GM12872 (cell line): ENCODE data around the gene ZNF497.

ENCODE experiments used
- TF ChIP-seq, protein P1 (sequence below): IDR thresholded peaks from 3 replicates; pipeline ENCODE4 v1.5.1; 2011; ENCODE audit warnings: low read depth, mild to moderate bottlenecking, low read length, moderate library complexity; ENCODE audit not compliant: insufficient read depth

Gene ZNF497

DNA sequence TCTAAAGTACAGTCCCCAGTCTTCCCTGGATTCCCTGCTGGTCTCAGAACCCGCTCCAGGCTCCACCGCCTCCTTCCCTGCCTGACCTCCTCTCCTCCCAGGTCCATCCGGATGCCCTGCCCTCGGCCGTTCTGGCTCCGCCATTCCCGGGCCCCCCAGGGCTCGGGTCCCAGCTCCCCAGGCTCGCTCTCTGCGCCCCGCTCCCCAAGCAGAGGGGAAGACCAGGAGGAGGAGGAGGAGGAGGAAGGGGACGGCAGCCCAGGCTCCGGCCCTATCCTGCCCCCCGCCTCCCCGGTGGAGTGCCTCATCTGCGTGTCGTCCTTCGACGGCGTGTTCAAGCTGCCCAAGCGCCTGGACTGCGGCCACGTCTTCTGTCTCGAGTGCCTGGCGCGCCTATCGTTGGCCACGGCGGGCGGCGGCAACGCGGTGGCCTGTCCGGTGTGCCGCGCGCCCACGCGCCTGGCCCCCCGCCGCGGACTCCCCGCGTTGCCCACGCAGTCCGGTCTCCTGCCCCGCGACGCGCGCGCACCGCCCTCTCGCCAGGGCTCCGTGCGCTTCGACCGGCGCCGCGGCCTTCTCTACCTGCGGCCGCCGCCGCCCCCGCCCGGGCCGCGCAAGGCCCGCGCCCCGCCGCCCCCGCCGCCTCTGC is 33.6 kb upstream of the ZNF497 start:
- TF ChIP-seq, protein P1, sequence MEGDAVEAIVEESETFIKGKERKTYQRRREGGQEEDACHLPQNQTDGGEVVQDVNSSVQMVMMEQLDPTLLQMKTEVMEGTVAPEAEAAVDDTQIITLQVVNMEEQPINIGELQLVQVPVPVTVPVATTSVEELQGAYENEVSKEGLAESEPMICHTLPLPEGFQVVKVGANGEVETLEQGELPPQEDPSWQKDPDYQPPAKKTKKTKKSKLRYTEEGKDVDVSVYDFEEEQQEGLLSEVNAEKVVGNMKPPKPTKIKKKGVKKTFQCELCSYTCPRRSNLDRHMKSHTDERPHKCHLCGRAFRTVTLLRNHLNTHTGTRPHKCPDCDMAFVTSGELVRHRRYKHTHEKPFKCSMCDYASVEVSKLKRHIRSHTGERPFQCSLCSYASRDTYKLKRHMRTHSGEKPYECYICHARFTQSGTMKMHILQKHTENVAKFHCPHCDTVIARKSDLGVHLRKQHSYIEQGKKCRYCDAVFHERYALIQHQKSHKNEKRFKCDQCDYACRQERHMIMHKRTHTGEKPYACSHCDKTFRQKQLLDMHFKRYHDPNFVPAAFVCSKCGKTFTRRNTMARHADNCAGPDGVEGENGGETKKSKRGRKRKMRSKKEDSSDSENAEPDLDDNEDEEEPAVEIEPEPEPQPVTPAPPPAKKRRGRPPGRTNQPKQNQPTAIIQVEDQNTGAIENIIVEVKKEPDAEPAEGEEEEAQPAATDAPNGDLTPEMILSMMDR, result no peak

DNA sequence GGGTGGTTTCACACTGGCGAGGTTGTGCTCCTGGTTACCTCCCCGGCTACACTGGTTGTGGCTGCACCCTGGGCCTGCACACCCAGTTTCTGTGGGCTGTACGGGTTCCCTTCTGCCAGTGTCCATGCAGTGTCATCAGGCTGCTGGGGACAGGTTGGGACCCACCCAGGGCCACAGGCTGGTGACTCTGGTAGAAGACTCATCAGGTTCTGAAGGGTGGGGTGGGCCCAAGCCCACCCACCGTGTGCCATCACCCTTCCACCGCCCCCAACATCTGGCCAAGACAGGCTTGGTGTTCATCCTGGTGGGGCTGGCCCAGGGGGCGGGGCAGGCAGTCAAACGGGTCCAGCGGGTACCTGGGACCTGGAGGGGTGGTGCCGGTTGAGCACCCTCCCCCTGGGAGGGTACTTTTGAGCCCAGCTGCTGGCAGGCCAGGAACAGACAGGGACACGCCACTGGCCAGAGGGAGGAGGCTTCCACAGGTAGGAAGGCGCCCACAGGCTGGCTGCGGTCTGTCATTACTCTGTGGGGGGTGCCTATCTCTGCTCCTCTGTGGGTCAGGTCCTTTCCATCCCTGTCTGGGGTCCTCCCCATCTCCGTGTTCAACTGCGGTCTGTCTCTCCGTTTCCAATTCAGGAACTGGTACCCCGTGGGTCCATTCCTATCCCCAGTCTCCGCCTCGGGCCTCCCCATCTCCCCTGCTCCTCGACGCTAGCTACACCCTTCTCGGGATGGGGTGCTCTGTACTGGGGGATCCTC is 32.8 kb upstream of the ZNF497 start, which contains the start of gene RNF225:
TSS of gene RNF225 (plus strand) at position 437 of the 759 bp plus-strand sequence. CDS start 434 bp downstream, outside the sequence.
- TF ChIP-seq, protein P1, result no peak

DNA sequence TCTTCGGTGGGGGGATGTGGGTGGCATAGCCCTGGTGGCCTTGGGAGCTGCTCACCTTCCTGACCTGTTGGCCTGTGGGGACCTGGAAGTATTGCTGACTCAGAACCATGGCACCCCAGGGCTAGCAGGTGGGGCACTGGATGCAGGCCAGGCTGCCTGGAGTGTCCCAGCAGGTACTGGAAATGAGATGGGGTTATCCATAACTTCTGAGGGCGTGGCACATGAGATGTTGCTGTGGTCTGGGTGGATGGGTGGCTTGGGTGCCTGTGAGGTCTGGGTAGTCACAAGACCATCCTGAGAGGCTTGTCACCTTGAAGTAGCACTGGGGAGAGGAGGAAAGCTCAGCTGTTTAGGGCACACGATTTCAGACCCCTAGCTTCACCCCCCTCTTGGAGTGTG is 32.3 kb upstream of the ZNF497 start:
- TF ChIP-seq, protein P1, result no peak

DNA sequence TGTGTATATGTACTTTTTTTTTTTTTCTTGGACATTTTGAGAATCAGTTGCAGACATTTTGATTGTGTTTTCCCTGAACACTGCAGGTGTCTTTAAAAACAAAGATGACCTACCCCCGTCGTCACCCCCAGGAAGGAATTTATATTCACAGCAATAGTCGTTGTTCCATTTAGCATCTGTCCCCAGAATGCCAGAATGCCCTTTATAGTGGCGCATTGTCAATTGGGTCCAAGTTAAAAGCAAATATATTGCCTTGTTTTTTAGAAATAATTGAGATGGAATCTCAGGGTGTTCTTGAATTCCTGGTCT is 31.1 kb upstream of the ZNF497 start:
- TF ChIP-seq, protein P1, result no peak

DNA sequence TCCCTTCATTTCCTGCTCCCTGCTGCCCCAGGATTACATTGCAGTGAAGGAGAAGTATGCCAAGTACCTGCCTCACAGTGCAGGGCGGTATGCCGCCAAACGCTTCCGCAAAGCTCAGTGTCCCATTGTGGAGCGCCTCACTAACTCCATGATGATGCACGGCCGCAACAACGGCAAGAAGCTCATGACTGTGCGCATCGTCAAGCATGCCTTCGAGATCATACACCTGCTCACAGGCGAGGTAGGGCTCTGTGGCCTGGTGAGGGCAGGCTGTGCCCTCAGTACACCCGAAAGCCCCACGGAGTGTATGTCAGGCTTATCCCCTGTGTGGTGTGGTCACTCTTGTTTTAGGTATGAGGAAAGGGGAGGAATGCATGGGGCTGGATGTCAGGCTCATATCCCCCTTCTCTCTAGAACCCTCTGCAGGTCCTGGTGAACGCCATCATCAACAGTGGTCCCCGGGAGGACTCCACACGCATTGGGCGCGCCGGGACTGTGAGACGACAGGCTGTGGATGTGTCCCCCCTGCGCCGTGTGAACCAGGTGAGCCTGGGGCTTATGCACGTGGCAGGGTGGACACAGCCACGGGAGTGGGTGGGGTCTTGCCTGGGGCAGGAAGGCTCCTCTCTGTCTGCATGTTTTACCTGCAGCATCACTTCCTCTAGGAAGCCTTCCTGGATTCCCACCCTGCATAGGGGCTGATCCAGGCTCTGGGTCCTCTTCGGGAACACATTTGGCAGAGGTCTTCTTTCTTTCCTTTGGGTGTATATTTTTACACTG is 30.6 kb upstream of the ZNF497 start:
- TF ChIP-seq, protein P1, result no peak

DNA sequence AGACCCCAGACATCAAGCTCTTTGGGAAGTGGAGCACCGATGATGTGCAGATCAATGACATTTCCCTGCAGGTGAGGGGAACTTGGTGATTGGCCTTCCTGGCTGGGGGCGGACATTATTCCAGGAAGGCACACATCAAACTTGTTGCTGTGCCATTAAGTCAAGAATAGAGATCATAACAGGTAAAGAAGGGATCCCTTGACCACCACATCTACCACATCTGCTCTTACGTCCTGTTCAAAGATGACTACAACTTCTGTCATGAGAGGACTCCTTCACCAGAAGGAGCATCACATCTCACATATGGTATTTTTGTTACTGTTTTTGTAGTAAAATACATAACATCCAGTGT is 25.6 kb upstream of the ZNF497 start:
- TF ChIP-seq, protein P1, result no peak

DNA sequence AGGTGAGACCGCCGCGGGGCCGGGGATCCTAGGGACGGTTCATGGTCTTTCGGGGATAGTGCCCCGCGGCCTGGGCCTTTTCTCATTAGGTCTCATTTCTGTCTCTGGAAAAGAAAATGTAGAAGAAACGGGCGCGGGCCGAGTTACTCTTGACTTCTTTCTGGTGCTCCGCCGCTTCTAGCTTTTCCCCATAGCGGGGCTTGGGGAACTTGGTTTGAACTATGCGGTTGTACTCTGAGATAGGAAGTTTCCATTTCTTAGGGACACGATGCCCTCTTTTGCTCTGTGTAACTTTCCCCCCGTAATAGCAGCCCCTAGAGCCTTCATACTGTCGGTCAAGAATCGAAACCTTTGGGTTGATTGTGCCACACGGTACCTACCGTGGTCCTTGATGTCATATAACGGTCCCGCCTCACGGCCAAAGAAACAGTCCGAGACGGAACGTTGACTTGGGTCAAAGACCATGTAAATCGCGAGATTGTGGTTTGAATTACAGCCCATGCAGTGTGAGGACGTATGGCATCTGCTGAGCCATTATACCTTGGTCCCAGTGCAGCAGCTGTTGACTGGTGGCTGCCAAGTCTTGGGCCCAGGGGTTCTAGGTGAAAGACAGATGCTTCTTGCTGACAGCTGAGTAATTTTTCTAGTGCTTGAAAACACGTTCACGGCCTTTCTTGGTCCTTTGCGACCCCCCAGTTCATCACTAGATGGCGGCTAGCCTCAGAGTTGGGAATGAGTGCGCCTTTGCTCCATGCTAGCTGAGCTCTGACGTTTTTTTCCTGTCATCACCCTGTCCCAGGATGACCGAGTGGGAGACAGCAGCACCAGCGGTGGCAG is 25.0 kb upstream of the ZNF497 start:
- TF ChIP-seq, protein P1, result no peak
